ENCODE results near the gene CD164. TPM values are rescaled to one million over a fixed set of nuclear protein-coding genes. Genes with fewer than 3 reads are reported as not detected.

CD164 gene
- total RNA-seq, 1 experiment from 2014 or later, result 337 TPM

GRCh38 chr6:109327491-109327890, 54.8 kb downstream of the CD164 start:
- H3K27me3 ChIP-seq (ENCODE audit: control insufficient read depth, insufficient read depth, low read length), result peaks cover 4% of the 10 kb centered on the region; the same call in 1 of the 2 replicates
- no peak for TF ChIP-seq POLR2AphosphoS5 (IDR thresholded peaks at IDR 0.05; ENCODE audit: low read depth, low read length)
- no peak for TF ChIP-seq TCF7L2 (IDR thresholded peaks at IDR 0.05; ENCODE audit: low read depth, low read length)
- TF ChIP-seq REST (IDR thresholded peaks at IDR 0.05; ENCODE audit: insufficient read depth in 1 of 2, low read depth in 2 of 2, low read length in 1 of 2), result no peak
- no peak for TF ChIP-seq SIN3A (IDR thresholded peaks at IDR 0.05; ENCODE audit: borderline replicate concordance, insufficient read depth, low read depth, low read length)
- no peak for TF ChIP-seq CTCF (IDR thresholded peaks at IDR 0.05)
- intact Hi-C loops (cut with micrococcal nuclease; ENCODE audit: unreplicated experiment) (no loop called here), in situ Hi-C loops (cut with HindIII; ENCODE audit: low pct_unique_long_range_greater_than_20kb, low sequenced_read_pairs) (no loop called here)
- no TSS peak for BruUV-seq (replicated peaks)
- no peak overlapping the region for H3K27ac ChIP-seq (ENCODE audit: low read length)
- DNase-seq (ENCODE audit: low read depth, low spot score) (no peak), ATAC-seq (no peak)
- no peaks in the 10 kb centered on the region for H3K9me3 ChIP-seq (ENCODE audit: control insufficient read depth, insufficient read depth, low read depth, low read length)
- H3K4me3 ChIP-seq (ENCODE audit: low read depth in 2 of 2, low read length in 2 of 2), result no peak overlapping the region
- no peaks in the 10 kb centered on the region for H3K36me3 ChIP-seq (ENCODE audit: control insufficient read depth, insufficient read depth, low read length)
- ChIA-PET POLR2A (interaction anchor here (0.7 kb wide), 1 partner anchor 26 kb away, joined by 3 read pairs; no protein-coding TSS in a partner anchor), CTCF (no interaction called here)
- no peaks in the 10 kb centered on the region for H3K4me1 ChIP-seq (ENCODE audit: control insufficient read depth, insufficient read depth, low read length)

GRCh38 chr6:109326351-109326750, 55.9 kb downstream of the CD164 start:
- Histone ChIP-seq H3K36me3 (ENCODE audit: control insufficient read depth, insufficient read depth, low read length) (no peaks in the 10 kb centered on the region), H3K4me1 (ENCODE audit: control insufficient read depth, insufficient read depth, low read length) (no peaks in the 10 kb centered on the region), H3K9me3 (ENCODE audit: control insufficient read depth, insufficient read depth, low read depth, low read length) (no peaks in the 10 kb centered on the region), H3K27ac (ENCODE audit: low read length) (no peak overlapping the region), H3K27me3 (ENCODE audit: control insufficient read depth, insufficient read depth, low read length) (peaks cover 4% of the 10 kb centered on the region; the same call in 1 of the 2 replicates), H3K4me3 (ENCODE audit: low read depth in 2 of 2, low read length in 2 of 2) (no peak overlapping the region)
- TF ChIP-seq TCF7L2 (IDR thresholded peaks at IDR 0.05; ENCODE audit: low read depth, low read length) (no peak), SIN3A (IDR thresholded peaks at IDR 0.05; ENCODE audit: borderline replicate concordance, insufficient read depth, low read depth, low read length) (no peak), REST (IDR thresholded peaks at IDR 0.05; ENCODE audit: insufficient read depth in 1 of 2, low read depth in 2 of 2, low read length in 1 of 2) (no peak)
- DNase-seq (ENCODE audit: low read depth, low spot score), result no peak
- ATAC-seq, result no peak
- CTCF ChIA-PET, result no interaction called here
- intact Hi-C loops (cut with micrococcal nuclease; ENCODE audit: unreplicated experiment), result no loop called here
- POLR2A ChIA-PET, result no interaction called here
- in situ Hi-C loops (cut with HindIII; ENCODE audit: low pct_unique_long_range_greater_than_20kb, low sequenced_read_pairs), result no loop called here
- BruUV-seq (replicated peaks), result no TSS peak
